Activated CD8-positive, alpha-beta memory T cell treated with anti-CD3 and anti-CD28 coated beads for 24 hours (primary cell): Measurements from ENCODE around the gene INCA1.
"Not testable (repeated sequence)": the region's sequence is repeated elsewhere in the genome, so short reads cannot be mapped to it uniquely, and the experiment has no call there.

Source experiments
- DNase-seq: peaks from one replicate; pipeline ENCODE4 v3.0.0-alpha.2; 2020

The INCA1 gene, protein sequence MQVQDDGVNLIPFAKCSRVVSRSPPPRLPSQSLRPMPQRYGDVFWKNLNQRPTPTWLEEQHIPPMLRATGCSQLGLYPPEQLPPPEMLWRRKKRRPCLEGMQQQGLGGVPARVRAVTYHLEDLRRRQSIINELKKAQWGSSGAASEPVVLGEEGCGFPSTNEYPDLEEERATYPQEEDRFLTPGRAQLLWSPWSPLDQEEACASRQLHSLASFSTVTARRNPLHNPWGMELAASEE

DNA sequence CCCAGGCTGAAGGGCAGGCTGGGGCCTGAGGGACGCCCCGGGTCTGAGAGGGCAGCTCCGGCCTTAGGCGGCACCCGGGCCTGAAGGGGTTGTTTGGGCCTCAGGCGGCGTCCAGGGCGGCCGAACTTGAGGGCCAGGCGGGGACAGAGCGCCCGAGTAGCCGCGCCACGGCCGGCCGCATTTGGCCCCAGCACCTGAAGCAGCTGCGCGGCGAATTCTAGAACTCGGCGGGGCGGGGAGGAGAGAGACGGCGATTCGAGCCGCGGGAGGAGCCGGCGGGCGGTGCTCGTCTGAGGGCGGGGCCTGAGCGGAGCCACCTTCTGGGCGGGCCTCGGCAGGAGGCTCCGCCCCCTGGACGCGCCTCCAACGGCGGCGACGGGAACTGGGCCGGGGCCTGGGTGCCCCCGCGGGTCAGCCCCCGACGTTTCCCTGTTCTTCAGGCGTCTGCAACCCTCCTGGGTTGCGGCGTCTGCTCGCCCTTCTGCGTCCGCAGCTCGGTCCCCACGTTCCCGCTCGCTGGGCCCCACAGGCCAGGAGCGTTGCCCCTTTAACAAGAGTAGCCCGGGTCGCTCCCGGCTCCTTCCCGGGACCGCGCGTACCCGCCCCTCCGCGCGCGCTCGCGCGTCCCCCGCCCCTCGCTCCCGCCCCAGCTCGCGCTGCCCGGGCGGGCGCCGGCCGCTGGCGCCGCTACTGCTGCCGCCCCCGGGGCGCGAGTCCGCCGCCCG, at the start of gene INCA1, which contains the start of gene KIF1C:
TSS of gene INCA1 (minus strand) at position 221 of the 725 bp plus-strand sequence. CDS start 3,085 bp downstream, outside the sequence.
TSS of gene KIF1C (plus strand) at position 649 of the 725 bp plus-strand sequence. CDS start 2,297 bp downstream, outside the sequence.
- peak; percentile 96 for DNase-seq

DNA sequence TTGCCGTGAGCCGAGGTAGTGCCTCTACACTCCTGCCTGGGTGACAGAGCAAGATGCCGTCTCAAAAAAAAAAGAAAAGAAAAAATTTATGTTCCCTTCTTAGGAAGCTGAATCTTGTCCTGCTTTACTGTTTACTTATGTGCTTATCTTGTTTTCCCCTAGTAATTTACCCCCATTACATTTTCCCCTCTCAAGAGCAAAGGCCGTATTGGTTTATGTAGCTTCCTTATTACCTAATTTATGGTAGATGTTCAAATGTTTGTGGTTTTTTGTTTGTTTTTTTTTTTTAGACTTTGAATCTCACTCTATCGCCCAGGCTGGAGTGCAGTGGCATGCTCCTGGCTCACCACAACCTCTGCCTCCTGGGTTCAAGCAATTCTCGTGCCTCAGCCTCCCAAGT, 48.2 kb upstream of the INCA1 start:
- DNase-seq = no peak

DNA sequence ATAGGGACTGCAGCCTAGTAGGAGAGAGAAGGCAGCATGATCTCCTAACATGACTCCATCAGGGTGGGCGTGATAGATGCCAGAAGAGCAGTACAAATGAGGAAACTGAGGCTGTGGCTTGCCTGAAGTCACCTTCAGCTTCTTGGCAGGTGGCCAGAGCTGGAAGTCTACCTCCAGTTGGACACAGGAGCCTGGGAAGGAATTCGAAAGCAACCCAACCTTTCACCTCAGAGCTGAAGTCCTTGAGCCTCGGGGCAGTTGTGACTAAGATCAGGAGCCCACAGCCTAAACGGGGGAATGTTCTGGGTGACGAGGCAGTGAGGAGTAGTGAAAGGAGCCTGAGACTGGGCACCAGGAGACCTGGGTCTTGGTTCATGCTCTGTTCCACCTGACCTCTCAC, 47.3 kb upstream of the INCA1 start:
- no peak for DNase-seq

DNA sequence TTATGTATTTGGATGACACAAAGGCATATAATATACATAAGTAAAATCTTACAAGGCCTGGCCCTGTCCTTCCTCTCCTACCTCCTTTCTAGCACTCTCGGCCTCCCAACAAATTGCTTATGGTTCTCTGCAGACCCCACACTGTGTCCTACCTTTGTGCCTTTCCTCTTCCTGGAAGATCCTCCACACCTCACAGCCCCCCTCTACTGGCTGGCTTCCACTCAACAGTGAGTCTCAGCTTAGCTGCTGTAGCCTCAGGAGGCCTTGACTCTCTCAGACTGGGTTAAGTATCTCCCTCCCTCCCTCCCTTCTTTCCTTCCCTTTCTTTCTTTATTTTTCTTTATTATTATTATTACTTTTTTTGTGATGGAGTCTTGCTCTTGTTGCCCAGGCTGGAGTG, 46.2 kb upstream of the INCA1 start:
- DNase-seq = no peak

DNA sequence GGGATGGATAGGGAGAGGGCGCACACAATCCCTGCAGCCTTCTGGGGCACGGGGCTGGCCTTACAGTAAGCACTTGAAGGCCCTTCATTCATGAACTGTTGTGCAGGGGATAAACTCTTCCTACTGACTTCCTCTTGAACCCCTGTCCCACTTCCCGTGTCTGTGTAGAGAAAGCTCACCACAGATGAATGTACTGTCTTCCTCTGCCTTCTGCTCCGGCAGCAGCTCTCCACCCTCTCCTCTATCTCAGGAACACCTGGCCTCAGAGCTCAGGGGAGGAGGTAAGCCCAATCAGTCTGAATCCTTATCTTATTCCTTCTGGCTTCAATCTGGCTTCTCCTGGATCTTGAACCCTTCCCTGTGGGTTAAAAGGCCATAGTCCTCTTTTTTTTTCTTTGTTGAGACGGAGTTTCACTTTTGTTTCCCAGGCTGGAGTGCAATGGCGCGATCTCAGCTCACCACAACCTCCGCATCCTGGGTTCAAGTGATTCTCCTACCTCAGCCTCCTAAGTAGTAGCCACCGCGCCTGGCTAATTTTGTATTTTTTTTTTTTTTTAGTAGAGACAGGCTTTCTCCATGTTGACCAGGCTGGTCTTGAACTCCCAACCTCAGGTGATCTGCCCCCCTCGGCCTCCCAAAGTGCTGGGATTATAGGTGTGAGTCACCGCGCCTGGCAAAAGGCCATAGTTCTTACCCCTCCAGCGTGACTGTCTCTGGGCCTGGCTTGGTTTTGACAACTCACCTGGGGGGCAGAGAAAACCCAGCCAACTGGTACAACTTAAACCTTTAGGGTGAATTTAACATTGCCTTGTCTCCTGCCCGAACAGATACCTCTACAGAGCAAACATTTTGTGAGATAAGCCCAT, 45.1 kb upstream of the INCA1 start:
- DNase-seq = no peak

DNA sequence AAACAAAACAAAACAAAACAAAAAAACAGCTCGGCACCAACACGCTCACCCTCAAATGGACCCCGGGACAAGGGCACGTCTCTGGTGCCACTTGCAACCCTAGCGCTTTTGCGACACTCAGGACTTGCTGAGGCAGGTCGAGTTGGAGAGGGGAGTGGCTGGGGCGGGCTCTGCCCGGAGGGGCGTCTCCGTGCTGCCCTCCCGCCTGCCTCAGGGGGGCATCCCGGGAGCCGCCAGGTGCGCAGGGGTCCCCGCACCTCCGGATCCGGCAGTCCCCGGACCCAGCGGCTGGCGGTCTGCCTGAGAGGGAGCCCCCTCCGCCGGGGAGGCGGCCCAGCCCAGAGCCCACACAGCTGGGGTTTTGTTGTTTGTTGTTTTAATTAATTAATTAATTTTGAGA, 38.0 kb upstream of the INCA1 start, which contains the start of gene SLC52A1:
TSS of gene SLC52A1 (minus strand) at position 112 of the 400 bp plus-strand sequence. CDS start 820 bp downstream, outside the sequence.
- DNase-seq = no peak

DNA sequence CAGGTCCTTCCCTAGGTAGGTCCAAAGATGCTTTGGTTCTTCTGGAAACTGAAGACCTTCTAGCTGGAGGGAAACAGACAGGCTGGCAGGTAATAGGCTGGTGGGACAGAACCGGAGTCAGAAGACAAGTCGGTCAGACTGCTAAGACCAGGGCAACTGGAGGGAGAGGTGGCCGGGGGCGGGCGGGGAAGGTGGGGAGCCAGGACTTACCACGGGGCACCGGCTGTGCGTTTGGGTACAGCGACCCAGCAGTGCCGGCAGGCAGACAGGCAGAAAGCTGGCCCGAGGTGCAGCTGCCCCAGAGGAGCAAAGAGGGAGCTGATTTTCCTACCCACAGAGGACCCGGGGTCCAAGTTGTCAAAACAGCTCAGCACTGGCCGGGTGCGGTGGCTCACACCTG, 37.3 kb upstream of the INCA1 start:
- DNase-seq = no peak

DNA sequence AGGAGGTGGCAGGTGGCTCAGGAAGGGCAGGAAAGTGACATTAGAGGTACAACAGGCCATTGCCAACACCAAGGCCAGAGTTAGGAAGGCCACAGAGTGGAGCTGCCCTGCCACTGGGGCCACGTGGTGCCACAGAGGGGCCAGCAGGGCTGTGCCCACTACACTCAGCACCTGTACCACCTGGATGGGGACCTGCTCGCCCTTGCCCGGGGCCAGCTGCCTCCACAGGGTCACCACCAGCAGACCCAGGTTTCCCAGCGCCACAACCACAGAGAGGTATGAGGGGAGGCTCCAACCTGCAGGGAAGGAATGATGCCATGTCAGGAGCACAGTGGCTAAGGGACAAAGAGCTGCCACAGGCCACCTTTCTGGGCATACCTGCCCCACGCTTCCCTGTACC, 36.7 kb upstream of the INCA1 start:
- DNase-seq = no peak

DNA sequence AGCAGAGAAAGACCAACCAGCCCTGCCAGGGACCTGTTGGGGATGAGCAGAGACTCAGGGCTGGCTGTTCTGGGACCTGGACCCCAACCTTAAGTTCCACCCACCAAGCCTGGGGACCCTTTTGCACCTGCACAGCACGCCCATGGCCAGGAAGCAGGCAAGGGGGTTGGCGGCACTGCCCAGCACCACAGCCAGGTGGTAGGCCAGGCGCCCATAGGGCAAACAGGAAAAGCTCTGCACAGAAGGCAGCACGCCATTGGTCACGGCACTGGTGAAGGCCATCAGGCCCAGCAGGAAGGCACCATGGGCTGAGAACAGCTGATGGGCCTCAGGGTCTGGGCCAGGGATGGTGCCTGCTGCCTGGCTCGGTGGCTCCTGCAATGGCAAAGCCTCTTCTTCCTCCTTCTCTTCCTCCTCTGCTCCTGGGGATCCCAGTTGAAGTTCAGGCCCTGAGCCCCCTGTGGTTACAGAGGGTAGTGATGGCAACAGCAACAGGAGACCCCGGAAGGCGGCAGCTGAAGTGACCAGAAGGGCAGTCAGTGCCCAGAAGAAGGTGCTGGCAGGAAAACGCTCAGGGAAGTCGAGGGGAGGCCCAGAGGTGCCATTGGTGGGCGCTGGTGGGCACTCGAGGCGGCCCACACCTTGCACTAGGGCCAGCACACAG, 36.2 kb upstream of the INCA1 start:
- no peak for DNase-seq

DNA sequence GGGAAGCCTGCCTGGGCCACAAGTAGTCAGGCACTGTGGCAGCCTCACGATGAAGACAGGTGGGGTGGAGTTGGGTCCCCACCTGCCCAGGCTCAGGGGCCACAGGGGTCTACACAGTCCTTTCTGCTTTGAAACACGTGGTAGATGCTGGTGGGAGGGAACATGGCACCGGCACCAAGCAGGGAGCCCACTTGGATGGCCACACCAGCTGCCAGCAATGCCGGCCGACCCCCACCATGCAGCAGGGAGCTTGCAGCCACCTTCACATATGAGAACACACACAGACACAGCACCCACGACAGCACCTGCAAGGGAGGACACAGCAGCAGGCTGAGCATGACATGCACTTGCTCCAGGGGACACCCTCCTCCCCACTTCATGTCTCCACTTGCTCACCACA, 35.5 kb upstream of the INCA1 start:
- DNase-seq = no peak

DNA sequence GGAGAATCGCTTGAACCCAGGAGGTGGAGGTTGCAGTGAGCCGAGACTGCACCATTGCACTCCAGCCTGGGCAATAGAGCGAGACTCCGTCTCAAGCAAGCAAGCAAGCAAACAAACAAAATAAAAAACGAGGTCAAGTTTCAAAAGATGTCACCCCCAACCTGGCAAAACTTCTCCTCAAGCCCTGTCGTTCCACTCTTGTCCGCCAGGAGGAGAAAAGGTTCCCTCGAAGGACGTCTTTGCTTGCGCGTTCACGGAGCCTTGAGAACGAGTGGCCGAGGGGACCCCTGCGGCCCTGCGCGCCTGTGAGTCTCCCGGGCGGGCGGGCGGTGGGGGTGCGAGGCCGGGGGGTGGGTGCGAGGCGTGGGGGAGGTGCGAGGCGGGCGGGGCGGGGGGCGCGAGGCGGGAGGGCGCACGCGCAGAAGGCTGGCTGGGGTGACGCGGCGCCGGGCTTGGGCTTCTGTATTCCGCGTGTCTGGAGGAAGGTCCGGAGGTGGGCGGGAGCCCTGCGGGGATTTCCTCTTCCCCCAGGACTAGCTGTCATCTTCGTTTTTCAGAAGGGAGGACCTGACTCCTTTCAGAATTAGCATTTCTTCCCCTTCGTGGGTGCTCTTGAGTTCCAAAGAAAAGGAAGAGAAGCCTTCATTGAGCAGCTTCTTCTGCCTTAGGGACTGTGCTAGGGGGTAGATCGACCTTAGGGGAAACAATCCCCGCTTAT, 34.2 kb upstream of the INCA1 start:
- DNase-seq = peak; percentile 93

DNA sequence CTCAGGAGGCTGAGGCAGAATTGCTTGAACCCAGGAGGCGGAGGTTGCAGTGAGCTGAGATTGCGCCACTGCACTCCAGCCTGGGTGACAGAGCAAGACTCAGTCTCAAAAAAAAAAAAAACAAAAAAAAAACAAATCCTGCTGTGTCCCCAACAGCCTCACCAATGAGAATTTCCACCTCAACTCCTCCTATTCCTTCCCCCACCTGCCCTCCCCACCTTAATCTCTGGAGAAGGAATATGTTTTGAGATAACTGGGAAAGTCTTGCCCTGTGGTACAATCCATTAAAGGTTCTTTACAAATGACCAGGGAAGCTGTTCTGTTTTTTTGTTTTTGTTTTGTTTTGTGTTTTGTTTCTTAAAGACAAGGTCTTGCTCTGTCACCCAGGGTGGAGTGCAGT, 32.8 kb upstream of the INCA1 start:
- DNase-seq = not testable (repeated sequence)

DNA sequence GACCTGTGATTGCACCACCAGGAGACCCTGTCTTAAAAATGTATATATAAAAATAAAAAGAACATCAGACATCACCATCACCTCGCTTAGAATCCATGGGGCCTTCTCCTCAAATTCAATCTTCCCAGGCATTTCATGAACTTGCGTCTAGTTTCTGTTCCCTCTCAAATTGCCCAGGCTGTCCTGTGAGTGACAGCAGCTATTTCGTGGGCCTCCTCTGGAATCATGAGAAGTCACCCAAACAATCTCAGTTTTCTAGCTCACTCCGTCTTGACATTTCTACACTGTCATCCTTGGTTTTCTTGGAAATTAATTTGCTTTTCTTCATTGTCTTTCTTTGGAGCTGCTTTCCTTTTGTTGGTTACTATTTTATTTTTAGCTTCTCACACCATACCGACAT, 30.6 kb upstream of the INCA1 start:
- DNase-seq = no peak

DNA sequence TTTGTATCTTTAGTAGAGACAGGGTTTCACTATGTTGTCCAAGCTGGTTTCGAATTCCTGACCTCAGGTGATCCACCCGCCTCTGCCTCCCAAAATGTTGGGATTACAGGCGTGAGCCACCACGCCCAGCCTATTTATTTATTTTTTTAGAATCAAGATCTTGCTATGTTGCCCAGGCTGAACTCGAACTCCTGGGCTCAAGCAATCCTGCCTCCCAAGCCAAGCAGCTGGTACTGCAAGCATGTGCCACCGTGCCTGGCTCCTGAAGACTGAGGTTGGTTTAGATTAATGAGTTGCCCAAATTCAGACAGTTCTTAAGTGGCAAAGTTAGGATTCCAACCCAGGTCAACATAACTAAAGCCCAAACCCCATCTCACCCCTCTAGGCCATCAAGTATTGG, 30.0 kb upstream of the INCA1 start:
- DNase-seq = no peak

DNA sequence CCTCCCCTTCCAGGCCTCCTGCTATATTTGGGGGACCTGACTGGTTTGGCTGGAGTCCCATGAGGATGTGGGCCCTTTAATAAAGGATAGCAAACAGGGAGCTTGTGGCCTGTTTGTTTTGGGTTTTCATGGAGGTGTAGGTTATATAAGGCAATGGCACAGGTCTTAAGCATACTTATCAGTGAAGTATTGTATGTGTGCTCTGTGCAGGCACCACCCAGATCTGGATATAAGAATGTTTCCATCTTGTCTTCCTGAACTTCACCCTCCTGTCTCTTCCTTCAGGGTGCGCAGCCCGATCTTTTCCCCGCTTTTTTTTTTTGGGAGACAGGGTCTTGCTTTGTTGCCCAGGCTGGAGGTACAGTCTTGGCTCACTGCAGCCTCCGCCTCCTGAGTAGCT, 27.3 kb upstream of the INCA1 start:
- DNase-seq = no peak

DNA sequence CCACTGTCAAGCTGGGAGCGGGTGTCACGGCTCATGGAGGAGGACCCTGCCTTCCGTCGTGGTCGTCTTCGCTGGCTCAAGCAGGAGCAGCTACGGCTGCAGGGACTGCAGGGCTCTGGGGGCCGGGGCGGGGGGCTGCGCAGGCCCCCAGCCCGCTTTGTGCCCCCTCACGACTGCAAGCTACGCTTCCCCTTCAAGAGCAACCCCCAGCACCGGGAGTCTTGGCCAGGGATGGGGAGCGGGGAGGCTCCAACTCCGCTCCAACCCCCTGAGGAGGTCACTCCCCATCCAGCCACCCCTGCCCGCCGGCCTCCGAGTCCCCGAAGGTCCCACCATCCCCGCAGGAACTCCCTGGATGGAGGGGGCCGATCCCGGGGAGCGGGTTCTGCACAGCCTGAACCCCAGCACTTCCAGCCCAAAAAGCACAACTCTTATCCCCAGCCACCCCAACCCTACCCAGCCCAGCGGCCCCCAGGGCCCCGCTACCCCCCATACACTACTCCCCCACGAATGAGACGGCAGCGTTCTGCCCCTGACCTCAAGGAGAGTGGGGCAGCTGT, 26.3 kb upstream of the INCA1 start:
- DNase-seq = no peak

DNA sequence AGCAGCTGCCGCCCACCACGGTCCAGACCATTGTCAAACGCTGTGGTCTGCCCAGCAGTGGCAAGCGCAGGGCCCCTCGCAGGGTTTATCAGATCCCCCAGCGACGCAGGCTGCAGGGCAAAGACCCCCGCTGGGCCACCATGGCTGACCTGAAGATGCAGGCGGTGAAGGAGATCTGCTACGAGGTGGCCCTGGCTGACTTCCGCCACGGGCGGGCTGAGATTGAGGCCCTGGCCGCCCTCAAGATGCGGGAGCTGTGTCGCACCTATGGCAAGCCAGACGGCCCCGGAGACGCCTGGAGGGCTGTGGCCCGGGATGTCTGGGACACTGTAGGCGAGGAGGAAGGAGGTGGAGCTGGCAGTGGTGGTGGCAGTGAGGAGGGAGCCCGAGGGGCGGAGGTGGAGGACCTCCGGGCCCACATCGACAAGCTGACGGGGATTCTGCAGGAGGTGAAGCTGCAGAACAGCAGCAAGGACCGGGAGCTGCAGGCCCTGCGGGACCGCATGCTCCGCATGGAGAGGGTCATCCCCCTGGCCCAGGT, 24.9 kb upstream of the INCA1 start:
- DNase-seq = no peak

DNA sequence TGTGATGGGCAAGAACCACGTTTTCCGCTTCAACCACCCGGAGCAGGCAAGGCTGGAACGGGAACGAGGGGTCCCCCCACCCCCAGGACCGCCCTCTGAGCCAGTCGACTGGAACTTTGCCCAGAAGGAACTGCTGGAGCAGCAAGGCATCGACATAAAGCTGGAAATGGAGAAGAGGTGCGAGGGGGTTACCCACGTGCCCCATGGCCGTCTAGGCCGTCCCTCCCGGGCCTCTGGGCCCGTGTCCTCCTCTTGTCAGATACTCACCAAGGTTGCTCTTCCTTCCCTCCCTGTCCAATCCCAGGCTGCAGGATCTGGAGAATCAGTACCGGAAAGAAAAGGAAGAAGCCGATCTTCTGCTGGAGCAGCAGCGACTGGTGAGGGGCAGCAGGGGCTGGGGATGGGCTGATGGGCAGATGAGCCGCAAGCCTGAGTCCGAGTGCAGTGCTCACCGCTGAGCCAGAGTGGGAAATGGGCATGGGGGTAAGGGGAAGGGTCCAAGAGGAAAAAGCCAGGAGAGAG, 23.2 kb upstream of the INCA1 start:
- no peak for DNase-seq

DNA sequence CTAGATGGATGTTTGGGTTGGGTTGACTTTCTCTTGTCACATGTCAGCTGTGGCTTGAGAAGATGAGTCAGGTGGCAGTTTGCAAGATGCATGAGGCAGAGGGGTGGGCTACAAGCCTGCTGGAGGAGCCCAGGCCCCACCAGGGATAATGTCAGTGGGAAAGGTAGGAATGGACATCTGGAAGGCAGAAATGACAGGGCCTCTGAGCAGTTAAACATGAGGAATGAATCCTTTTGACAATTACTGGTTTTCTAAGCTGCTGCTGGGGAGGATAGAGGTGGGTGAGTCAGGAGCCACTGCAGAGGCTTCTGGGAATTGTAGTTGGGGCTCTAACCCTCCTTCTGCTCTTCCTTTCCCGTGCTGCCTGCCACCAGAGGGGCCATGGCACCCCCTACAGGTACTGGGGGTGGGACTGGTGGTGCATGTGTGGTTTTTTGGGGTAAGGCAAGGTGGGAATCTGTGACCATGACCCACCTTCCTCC, 22.2 kb upstream of the INCA1 start:
- peak; percentile 70 for DNase-seq

DNA sequence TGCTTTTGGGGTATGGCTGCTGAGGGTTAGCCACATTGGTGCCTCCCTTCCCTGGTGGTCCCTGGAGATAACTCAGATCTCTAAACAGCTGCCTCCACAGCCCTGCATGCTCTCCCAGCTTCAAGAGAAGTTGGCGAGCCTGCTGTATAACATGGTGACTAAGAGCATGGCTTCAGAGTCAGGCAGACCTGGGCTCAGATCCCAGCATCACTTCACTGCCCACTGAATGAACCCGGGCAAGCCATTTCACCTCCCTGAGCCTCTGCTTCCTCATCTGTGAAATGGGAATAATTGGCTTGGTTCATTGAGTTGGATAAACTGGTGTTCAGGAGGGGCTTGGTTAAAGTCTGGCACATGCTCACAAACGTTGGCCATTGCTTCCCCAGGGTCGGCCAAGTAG, 17.0 kb upstream of the INCA1 start:
- no peak for DNase-seq

DNA sequence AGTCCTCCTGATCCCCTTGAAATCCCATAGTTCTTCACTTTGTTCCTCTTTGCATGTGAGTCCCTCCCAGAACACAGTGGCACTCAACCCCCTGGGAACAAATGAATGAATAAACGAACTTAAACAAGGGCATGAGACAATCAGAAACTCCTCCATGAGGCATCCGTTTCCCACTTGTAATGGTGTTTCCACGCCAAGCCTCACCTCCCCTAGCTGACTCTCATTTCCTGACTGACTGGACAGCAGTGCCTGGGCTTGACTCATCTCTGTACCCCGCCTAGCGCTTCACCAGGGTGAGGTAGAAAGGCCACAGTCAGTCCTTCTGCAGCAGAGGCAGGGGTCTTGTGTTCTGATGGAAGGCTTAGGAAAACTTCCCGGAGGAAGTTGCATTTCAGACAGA, 14.6 kb upstream of the INCA1 start:
- DNase-seq = no peak
